OCI-LY7 (cell line): ENCODE results near the gene IFT81. TPM values are rescaled to one million over a fixed set of nuclear protein-coding genes. Genes with fewer than 3 reads are reported as not detected.

ENCODE experiments used
- BruUV-seq: library from RNA; stranded (reverse); fragments of 400-500 nt; replicated peaks from 2 replicates; lab custom pipeline; 2021; lab: Mats Ljungman, UMichigan
- CTCF ChIA-PET: fragments of 300-600 bp; sonication (Branson Sonifier 250); formaldehyde crosslinking; loops from one replicate; lab custom pipeline; 2022; ENCODE audit warnings: antibody characterized with exemption; ENCODE audit not compliant: unreplicated experiment; lab: Charles Lee
- POLR2A ChIA-PET: fragments of 300-600 bp; sonication (Branson Sonifier 250); formaldehyde crosslinking; loops from one replicate; lab custom pipeline; 2022; ENCODE audit warnings: antibody characterized with exemption; lab: Charles Lee
- DNase-seq: peaks from one replicate; pipeline ENCODE4 v3.0.0-alpha.2; 2015; ENCODE audit warnings: low spot score
- H2AFZ ChIP-seq: fragments of 200-600 bp; sonication (generic), shearing (Covaris generic); 2 replicates; pipeline ENCODE4 v1.6.1; 2014; ENCODE audit warnings: mild to moderate bottlenecking, antibody characterized with exemption, low read length, moderate library complexity
- H3K27ac ChIP-seq: fragments of 200-600 bp; sonication (generic); 2 replicates; pipeline ENCODE4 v1.5.1; 2014; ENCODE audit warnings: mixed run types, low read depth, mild to moderate bottlenecking, moderate library complexity, low read length, inconsistent platforms; ENCODE audit not compliant: poor library complexity, severe bottlenecking
- H3K36me3 ChIP-seq: fragments of 200-600 bp; sonication (generic); 2 replicates; pipeline ENCODE4 v1.6.1; 2014; ENCODE audit warnings: mild to moderate bottlenecking, antibody characterized with exemption, low read length, moderate library complexity, mixed read lengths; ENCODE audit not compliant: insufficient read depth
- H3K4me1 ChIP-seq: fragments of 200-600 bp; sonication (generic); 2 replicates; pipeline ENCODE4 v1.5.1; 2014; ENCODE audit warnings: mild to moderate bottlenecking, low read length; ENCODE audit not compliant: insufficient read depth, poor library complexity, severe bottlenecking
- H3K4me2 ChIP-seq: fragments of 200-600 bp; sonication (generic); 2 replicates; pipeline ENCODE4 v1.6.1; 2014; ENCODE audit warnings: mild to moderate bottlenecking, low read length
- H3K4me3 ChIP-seq: fragments of 200-600 bp; sonication (generic); 2 replicates; pipeline ENCODE4 v1.5.1; 2014; ENCODE audit warnings: mild to moderate bottlenecking, low read depth, low read length; ENCODE audit not compliant: poor library complexity, severe bottlenecking
- H3K79me2 ChIP-seq: fragments of 200-600 bp; sonication (generic); 2 replicates; pipeline ENCODE4 v1.6.1; 2016; ENCODE audit warnings: low read depth, mild to moderate bottlenecking, low read length, moderate library complexity, mixed read lengths; ENCODE audit not compliant: insufficient read depth
- H3K9me2 ChIP-seq: fragments of 200-600 bp; sonication (generic); 2 replicates; pipeline ENCODE4 v1.6.1; 2016; ENCODE audit warnings: mild to moderate bottlenecking, low read length, mixed read lengths; ENCODE audit not compliant: insufficient read depth
- H3K9me3 ChIP-seq: fragments of 200-600 bp; sonication (generic); 2 replicates; pipeline ENCODE4 v1.6.1; 2014; ENCODE audit warnings: mild to moderate bottlenecking, mixed run types, low read length, mixed read lengths
- H4K20me1 ChIP-seq: fragments of 200-600 bp; sonication (generic); 2 replicates; pipeline ENCODE4 v1.6.1; 2014; ENCODE audit warnings: mild to moderate bottlenecking, antibody characterized with exemption, low read length, moderate library complexity, mixed read lengths; ENCODE audit not compliant: insufficient read depth
- EZH2phosphoT487 ChIP-seq: fragments of 200-600 bp; sonication (generic); IDR thresholded peaks from 2 replicates; pipeline ENCODE4 v1.6.1; 2018; ENCODE audit warnings: low read depth, borderline replicate concordance, mild to moderate bottlenecking, mixed run types, antibody characterized with exemption, low read length, moderate library complexity, mixed read lengths
- intact Hi-C: fragments of 100-400 bp; cut with micrococcal nuclease; formaldehyde crosslinking; loops from one replicate; pipeline ENCODE4 v1.10.0; 2022; ENCODE audit not compliant: unreplicated experiment
- total RNA-seq, 2 experiments: library from RNA; depleted of rRNA in 1 of 2; stranded (reverse); fragments of >200 nt in 1 of 2; shearing (Covaris generic) in 1 of 2; gene quantifications; 2 replicates each; pipeline ENCODE4 v1.2.3, GENCODE V29; 2014 to 2022
- TF ChIP-seq, protein P1 (sequence below): fragments of 200-600 bp; sonication (generic); conservative IDR thresholded peaks from 2 replicates; pipeline ENCODE4 v1.5.1; 2014; ENCODE audit warnings: mild to moderate bottlenecking, antibody characterized with exemption, low read length, moderate library complexity, mixed read lengths

The IFT81 gene
- total RNA-seq, 2 experiments from 2014 or later: 5.6 to 9.8 TPM

DNA sequence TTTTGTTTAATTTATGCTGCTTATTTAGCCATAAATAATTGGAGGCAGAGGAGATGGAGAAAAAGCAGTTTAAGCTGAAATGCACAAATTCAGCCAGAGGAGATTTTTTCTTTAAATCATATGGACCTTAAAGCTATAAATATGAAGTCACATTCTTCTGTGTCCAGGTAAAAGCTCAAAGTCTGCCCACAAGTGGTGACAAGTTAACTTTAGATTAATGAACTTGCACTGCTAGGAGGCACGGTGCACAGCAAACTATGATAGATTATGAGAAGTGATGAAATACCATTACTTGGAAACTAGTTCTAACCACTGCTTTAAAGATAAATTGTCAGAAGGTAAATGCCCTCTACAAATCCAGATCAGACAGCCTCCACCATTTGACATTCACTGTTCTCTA lies 69.0 kb downstream of the IFT81 start:
- no peak overlapping the region for H3K4me2 ChIP-seq
- peaks cover 6% of the 10 kb centered on the region for H3K36me3 ChIP-seq
- ChIA-PET CTCF (interaction anchor here (0.6 kb wide), 1 partner anchor 265 kb away, joined by 4 read pairs; no protein-coding TSS in a partner anchor), POLR2A (interaction anchor here (0.6 to 1.3 kb wide), 3 partner anchors 13 to 162 kb away, joined by 3 to 9 read pairs (median 4); no protein-coding TSS in a partner anchor)
- H3K27ac ChIP-seq: no peak overlapping the region
- intact Hi-C loops: no loop called here
- no peaks in the 10 kb centered on the region for H3K9me2 ChIP-seq
- DNase-seq: no peak
- H3K4me1 ChIP-seq: no peaks in the 10 kb centered on the region
- TF ChIP-seq EZH2phosphoT487: no peak
- TF ChIP-seq, protein P1, sequence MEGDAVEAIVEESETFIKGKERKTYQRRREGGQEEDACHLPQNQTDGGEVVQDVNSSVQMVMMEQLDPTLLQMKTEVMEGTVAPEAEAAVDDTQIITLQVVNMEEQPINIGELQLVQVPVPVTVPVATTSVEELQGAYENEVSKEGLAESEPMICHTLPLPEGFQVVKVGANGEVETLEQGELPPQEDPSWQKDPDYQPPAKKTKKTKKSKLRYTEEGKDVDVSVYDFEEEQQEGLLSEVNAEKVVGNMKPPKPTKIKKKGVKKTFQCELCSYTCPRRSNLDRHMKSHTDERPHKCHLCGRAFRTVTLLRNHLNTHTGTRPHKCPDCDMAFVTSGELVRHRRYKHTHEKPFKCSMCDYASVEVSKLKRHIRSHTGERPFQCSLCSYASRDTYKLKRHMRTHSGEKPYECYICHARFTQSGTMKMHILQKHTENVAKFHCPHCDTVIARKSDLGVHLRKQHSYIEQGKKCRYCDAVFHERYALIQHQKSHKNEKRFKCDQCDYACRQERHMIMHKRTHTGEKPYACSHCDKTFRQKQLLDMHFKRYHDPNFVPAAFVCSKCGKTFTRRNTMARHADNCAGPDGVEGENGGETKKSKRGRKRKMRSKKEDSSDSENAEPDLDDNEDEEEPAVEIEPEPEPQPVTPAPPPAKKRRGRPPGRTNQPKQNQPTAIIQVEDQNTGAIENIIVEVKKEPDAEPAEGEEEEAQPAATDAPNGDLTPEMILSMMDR: no peak
- no peaks in the 10 kb centered on the region; the same call in 1 of the 2 replicates for H3K9me3 ChIP-seq
- H3K4me3 ChIP-seq: no peak overlapping the region
- no peaks in the 10 kb centered on the region for H4K20me1 ChIP-seq
- no TSS peak for BruUV-seq
- no peaks in the 10 kb centered on the region for H3K79me2 ChIP-seq
- no peak overlapping the region for H2AFZ ChIP-seq

DNA sequence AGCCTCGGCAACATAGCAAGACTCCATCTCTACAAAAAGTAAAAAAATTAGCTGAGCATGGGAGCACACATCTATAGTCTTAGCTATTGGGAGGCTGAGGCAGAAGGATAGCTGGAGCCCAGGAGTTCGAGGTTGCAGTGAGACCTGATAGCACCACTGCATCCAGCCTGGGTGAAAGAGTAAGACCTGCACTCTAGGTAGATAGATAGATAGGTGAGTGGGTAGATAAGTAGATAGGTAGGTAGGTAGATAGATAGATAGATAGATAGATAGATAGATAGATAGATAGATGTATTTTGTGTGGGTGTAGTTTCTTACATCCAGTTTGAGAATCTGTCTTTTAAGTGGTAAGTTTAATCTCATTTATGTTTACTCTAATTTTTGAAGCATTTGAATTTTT lies 72.8 kb downstream of the IFT81 start:
- H3K4me3 ChIP-seq: no peak overlapping the region
- peaks cover 6% of the 10 kb centered on the region for H3K36me3 ChIP-seq
- H3K27ac ChIP-seq: no peak overlapping the region
- no peak for DNase-seq
- no peak overlapping the region for H2AFZ ChIP-seq
- CTCF ChIA-PET: no interaction called here
- no peak overlapping the region for H3K4me2 ChIP-seq
- H3K9me2 ChIP-seq: no peaks in the 10 kb centered on the region
- no peak for TF ChIP-seq EZH2phosphoT487
- TF ChIP-seq, protein P1: no peak
- BruUV-seq: no TSS peak
- POLR2A ChIA-PET: interaction anchor here (0.8 kb wide), 2 partner anchors 15 to 41 kb away, joined by 4 read pairs; no protein-coding TSS in a partner anchor
- intact Hi-C loops: no loop called here
- no peaks in the 10 kb centered on the region for H3K79me2 ChIP-seq
- peaks cover 21% of the 10 kb centered on the region for H3K4me1 ChIP-seq
- no peaks in the 10 kb centered on the region; the same call in 1 of the 2 replicates for H3K9me3 ChIP-seq
- H4K20me1 ChIP-seq: no peaks in the 10 kb centered on the region

DNA sequence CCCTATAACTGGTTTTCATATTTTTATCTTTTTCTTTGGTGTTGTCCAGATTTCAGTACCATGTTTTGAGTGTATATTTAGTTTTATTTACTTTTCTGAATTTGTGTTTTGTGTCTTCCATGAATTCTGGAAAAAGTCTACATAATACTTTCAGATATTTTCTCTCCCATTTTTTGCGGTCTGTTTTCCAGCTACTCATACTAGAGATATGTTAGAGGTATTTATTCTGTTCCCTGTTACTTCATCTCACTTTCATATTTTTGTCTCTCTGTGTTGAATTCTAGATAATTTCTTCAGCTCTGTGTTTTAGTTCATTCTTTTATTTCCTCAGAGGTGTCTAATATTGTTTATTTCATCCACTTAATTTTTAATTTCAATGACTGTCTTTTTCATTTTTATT lies 74.2 kb downstream of the IFT81 start:
- intact Hi-C loops: no loop called here
- no TSS peak for BruUV-seq
- H3K4me2 ChIP-seq: 0 out of 2 replicates have a peak overlapping the region, but pooled peaks have one; percentile 4
- peaks cover 6% of the 10 kb centered on the region for H3K36me3 ChIP-seq
- no peaks in the 10 kb centered on the region for H4K20me1 ChIP-seq
- H3K27ac ChIP-seq: no peak overlapping the region
- ChIA-PET CTCF (no interaction called here), POLR2A (interaction anchor here (0.5 to 2.3 kb wide), 3 partner anchors 14 to 82 kb away, joined by 3 to 6 read pairs (median 3); no protein-coding TSS in a partner anchor)
- H3K4me1 ChIP-seq: peaks cover 21% of the 10 kb centered on the region
- H2AFZ ChIP-seq: no peak overlapping the region
- H3K9me2 ChIP-seq: no peaks in the 10 kb centered on the region
- no peaks in the 10 kb centered on the region; the same call in 1 of the 2 replicates for H3K9me3 ChIP-seq
- TF ChIP-seq, protein P1: no peak
- no peak for TF ChIP-seq EZH2phosphoT487
- H3K79me2 ChIP-seq: no peaks in the 10 kb centered on the region
- H3K4me3 ChIP-seq: no peak overlapping the region
- DNase-seq: no peak
